ENCODE measurements around the gene CDKL5. TPM values are rescaled to one million over a fixed set of nuclear protein-coding genes. Genes with fewer than 3 reads are reported as not detected.
A peak's percentile ranks its signal among the peaks of the same experiment; 100 is the strongest.

CDKL5 gene
- total and polyA plus RNA-seq, 2 donors (not counting 1 experiment from before 2014, with no cell fraction given) = 0.72 to 4.6 TPM

GRCh38 chrX:18537068-18537467, 111.7 kb downstream of the CDKL5 start:
- ATAC-seq (ENCODE audit: low read depth) (no peak), DNase-seq (peak; percentile 2)
- ChIA-PET CTCF (no interaction called here), POLR2A (no interaction called here)
- Histone ChIP-seq H3K4me3 (ENCODE audit: control extremely low read depth in 1 of 5, extremely low read depth in 1 of 5, insufficient read depth in 1 of 5, low read depth in 2 of 5, low read length in 4 of 5) (no peak overlapping the region), H4K20me1 (ENCODE audit: control insufficient read depth, insufficient read depth, low read length, poor library complexity, severe bottlenecking) (no peaks in the 10 kb centered on the region), H3K4me1 (ENCODE audit: control insufficient read depth in 2 of 2, insufficient read depth in 2 of 2, low read length in 2 of 2) (no peaks in the 10 kb centered on the region), H3K27me3 (replicated peaks in 1 of 4; ENCODE audit: control extremely low read depth in 1 of 4, control insufficient read depth in 3 of 4, insufficient read depth in 4 of 4, low read length in 3 of 4) (no peaks in the 10 kb centered on the region), H3K27ac (ENCODE audit: low read length in 2 of 2) (no peak overlapping the region), H3K9ac (ENCODE audit: low read length) (no peak overlapping the region), H3K36me3 (replicated peaks in 1 of 2; ENCODE audit: control extremely low read depth in 1 of 2, control insufficient read depth in 1 of 2, extremely low read depth in 1 of 2, insufficient read depth in 2 of 2, low read length in 1 of 2) (no peaks in the 10 kb centered on the region), H3K9me3 (ENCODE audit: control extremely low read depth in 1 of 3, control insufficient read depth in 2 of 3, insufficient read depth in 1 of 3, low read length in 2 of 3) (no peaks in the 10 kb centered on the region), H3K4me2 (replicated peaks; ENCODE audit: low read depth, low read length, poor library complexity, severe bottlenecking) (no peak overlapping the region), H2AFZ (ENCODE audit: insufficient read depth, low read depth, low read length, poor library complexity, severe bottlenecking) (no peak overlapping the region), H3K79me2 (ENCODE audit: control insufficient read depth, insufficient read depth, low read length) (no peaks in the 10 kb centered on the region)
- no peak overlapping the region for H3K27ac Mint-ChIP-seq
- H3K4me1 Mint-ChIP-seq = peaks cover 9% of the 10 kb centered on the region
- H3K9me3 Mint-ChIP-seq (ENCODE audit: insufficient read depth) = no peaks in the 10 kb centered on the region
- H3K4me3 Mint-ChIP-seq = no peak overlapping the region
- H3K27me3 Mint-ChIP-seq = no peaks in the 10 kb centered on the region
- WGBS (ENCODE audit: insufficient coverage) = no CpG with 5 or more reads among the region's 2 CpGs
- TF ChIP-seq EZH2 (IDR thresholded peaks at IDR 0.05; ENCODE audit: borderline replicate concordance, insufficient read depth, low read depth, low read length, poor library complexity, severe bottlenecking) (no peak), CTCF (IDR thresholded peaks at IDR 0.05) (no peak)
- intact Hi-C loops (cut with micrococcal nuclease) = no loop called here

- intact Hi-C loops (cut with micrococcal nuclease) = no loop called here
These were observed 112.1 kb downstream of the CDKL5 start for GRCh38 chrX:18537524-18537923.

More at GRCh38 chrX:18537524-18537923, 112.1 kb downstream of the CDKL5 start:
- TF ChIP-seq EZH2 (IDR thresholded peaks at IDR 0.05; ENCODE audit: borderline replicate concordance, insufficient read depth, low read depth, low read length, poor library complexity, severe bottlenecking) (no peak), CTCF (IDR thresholded peaks at IDR 0.05) (no peak)
- ChIA-PET CTCF (no interaction called here), POLR2A (no interaction called here)
- no peaks in the 10 kb centered on the region for H3K4me1 ChIP-seq (ENCODE audit: control insufficient read depth in 2 of 2, insufficient read depth in 2 of 2, low read length in 2 of 2)
- no peak overlapping the region for H2AFZ ChIP-seq (ENCODE audit: insufficient read depth, low read depth, low read length, poor library complexity, severe bottlenecking)
- Mint-ChIP-seq H3K27me3 (no peaks in the 10 kb centered on the region), H3K27ac (no peak overlapping the region), H3K9me3 (ENCODE audit: insufficient read depth) (no peaks in the 10 kb centered on the region), H3K4me1 (peaks cover 9% of the 10 kb centered on the region), H3K4me3 (no peak overlapping the region)
- no peaks in the 10 kb centered on the region for H3K27me3 ChIP-seq (replicated peaks in 1 of 4; ENCODE audit: control extremely low read depth in 1 of 4, control insufficient read depth in 3 of 4, insufficient read depth in 4 of 4, low read length in 3 of 4)
- ATAC-seq (ENCODE audit: low read depth) (no peak), DNase-seq (no peak)
- no peaks in the 10 kb centered on the region for H3K36me3 ChIP-seq (replicated peaks in 1 of 2; ENCODE audit: control extremely low read depth in 1 of 2, control insufficient read depth in 1 of 2, extremely low read depth in 1 of 2, insufficient read depth in 2 of 2, low read length in 1 of 2)
- no peaks in the 10 kb centered on the region for H3K9me3 ChIP-seq (ENCODE audit: control extremely low read depth in 1 of 3, control insufficient read depth in 2 of 3, insufficient read depth in 1 of 3, low read length in 2 of 3)
- no peak overlapping the region for H3K4me2 ChIP-seq (replicated peaks; ENCODE audit: low read depth, low read length, poor library complexity, severe bottlenecking)
- no peak overlapping the region for H3K27ac ChIP-seq (ENCODE audit: low read length in 2 of 2)
- H4K20me1 ChIP-seq (ENCODE audit: control insufficient read depth, insufficient read depth, low read length, poor library complexity, severe bottlenecking) = no peaks in the 10 kb centered on the region
- no CpG with 5 or more reads among the region's 1 CpG for WGBS (ENCODE audit: insufficient coverage)
- no peak overlapping the region for H3K4me3 ChIP-seq (ENCODE audit: control extremely low read depth in 1 of 5, extremely low read depth in 1 of 5, insufficient read depth in 1 of 5, low read depth in 2 of 5, low read length in 4 of 5)
- H3K79me2 ChIP-seq (ENCODE audit: control insufficient read depth, insufficient read depth, low read length) = no peaks in the 10 kb centered on the region
- H3K9ac ChIP-seq (ENCODE audit: low read length) = no peak overlapping the region

Data from B cell (primary cell).